Heart right ventricle (tissue), 16 donors: ENCODE measurements around the gene ALKBH2. TPM values are rescaled to one million over a fixed set of nuclear protein-coding genes. Genes with fewer than 3 reads are reported as not detected.

Experiments
- ATAC-seq, 8 donors: fragments of 200-7000 bp; cut with Tn5 transposase; one replicate each; pipeline ENCODE4 v1.9.1; 2020; ENCODE audit warnings: mild to moderate bottlenecking in 8 of 8, moderate library complexity in 8 of 8, moderate number of reproducible peaks in 1 of 8
- DNase-seq, 2 donors: peaks; one replicate each; pipeline ENCODE4 v3.0.0-alpha.2; 2020
- H3K27ac ChIP-seq, 10 donors: fragments of 200-600 bp; sonication (generic) in 2 of 10; one replicate each; pipeline versions ENCODE4 v1.5.0 to v1.8.0; 2020 to 2022; ENCODE audit warnings: mild to moderate bottlenecking in 3 of 10
- H3K27me3 ChIP-seq, 7 donors: fragments of 200-600 bp; one replicate each; pipeline ENCODE4 v1.8.0; 2021 to 2022; ENCODE audit warnings: mild to moderate bottlenecking in 2 of 7
- H3K36me3 ChIP-seq, 9 donors: fragments of 200-600 bp; sonication (generic) in 1 of 9; one replicate each; pipeline versions ENCODE4 v1.5.0 to v1.8.0; 2020 to 2022; ENCODE audit warnings: mild to moderate bottlenecking in 2 of 9
- H3K4me1 ChIP-seq, 9 donors: fragments of 200-600 bp; sonication (generic) in 1 of 9; one replicate each; pipeline versions ENCODE4 v1.5.0 to v1.8.0; 2020 to 2022; ENCODE audit warnings: mild to moderate bottlenecking in 4 of 9
- H3K4me3 ChIP-seq, 10 donors: fragments of 200-600 bp; sonication (generic) in 2 of 10; one replicate each; pipeline versions ENCODE4 v1.5.0 to v1.8.0; 2020 to 2022; ENCODE audit warnings: mild to moderate bottlenecking in 7 of 10, moderate library complexity in 2 of 10
- H3K9me3 ChIP-seq, 11 donors: fragments of 200-600 bp in 10 of 11; sonication (generic) in 2 of 11; one replicate each; pipeline versions ENCODE4 v1.5.0 to v1.8.0; 2013 to 2022; ENCODE audit warnings: mild to moderate bottlenecking in 2 of 11, control low read depth in 1 of 11, moderate library complexity in 1 of 11
- CTCF ChIP-seq, 9 donors: fragments of 200-600 bp; sonication (generic) in 2 of 9; IDR thresholded peaks; one replicate each; pipeline versions ENCODE4 v1.5.0 to v1.8.0; 2021 to 2022; ENCODE audit warnings: antibody characterized with exemption in 9 of 9, mild to moderate bottlenecking in 5 of 9, moderate library complexity in 1 of 9
- WGBS, 2 donors: extraction: QIAGEN DNeasy Blood & Tissue Kit; methylation state at CpG; one replicate each; pipeline ENCODE4 v1.1.7; 2013; ENCODE audit warnings: inconsistent platforms in 1 of 2; 5-methylcytosine and 5-hydroxymethylcytosine counted together
- intact Hi-C, 10 donors: fragments of 100-400 bp; cut with DNase I; formaldehyde crosslinking; loops; one replicate each; pipeline versions ENCODE4 v1.11.1 to v1.14.2; 2022
- polyA plus RNA-seq, 2 donors: library from polyadenylated mRNA; stranded (reverse); fragments of 200-250 nt; gene quantifications; one replicate each; pipeline ENCODE4 v1.2.3, GENCODE V29; 2013
- total RNA-seq, 10 donors: library from RNA; stranded (reverse); fragmentation: NEBNext Ultra II Directional in 3 of 10; extraction: Animal tissue kit (Norgen Biotek cat#: 25700) in 3 of 10; gene quantifications; one replicate each; pipeline versions ENCODE4 v1.2.1 to v1.2.4, GENCODE V29; 2021 to 2023
- donor health status: Arrhythmogenic right ventricular cardiomyopathy.
- donor health status: ischemic (EF 13 %, LVEDD 7.1; RV severe dilation, severe dysfunction).
- donor health status: healthy with polysubstance abuse.
- donor health status: DM: no; HTN: yes; CAD: no.
- donor health status: DM: no; HTN: no; CAD: no.
- donor health status: ischemic (EF 25% LVEDD 6.9; RV normal size, moderate dysfunction).
- donor health status: ischemic (EF 25% LVEDD 5.7; RV mildly dilated, moderate dysfunction).
- donor health status: healthy.
- donor health status: DM: yes; HTN: yes; CAD: no.
- donor health status: Ischemic cardiomyopathy.
- donor health status: ischemic (EF 35%, LVEDD 5.7; RV mildly dilated, moderate dysfunction).
- donor health status: nonischemic (EF 11% LVEDD 7.7; RV severe dilation, severe dysfunction).
- donor health status: DM: yes; HTN: yes; CAD: no.
- donor health status: PGD.
- donor health status: ischemic (EF 29% LVEDD 5.4; RV normal size, mild dysfunction).
- donor health status: nonischemic (EF 23%, LVEDD 6.1; RV moderate dilation, normal function).

The ALKBH2 gene
- total and polyA plus RNA-seq, 12 donors: 5.4 to 20.6 (median 7.5) TPM

- Histone ChIP-seq H3K4me1 (peaks cover 0 to 80% (median 32%) of the 10 kb centered on the region in 9 donors), H3K4me3 (no peak overlapping the region), H3K27ac (peak overlapping the region; percentile 11 to 82 (median 70)), H3K36me3 (peaks cover 0 to 40% (median 0%) of the 10 kb centered on the region in 9 donors), H3K27me3 (no peaks in the 10 kb centered on the region), H3K9me3 (no peaks in the 10 kb centered on the region)
- WGBS, 2 donors: 58 to 65% methylated on average over 12 of the region's 12 CpGs
- ATAC-seq (peak in 6 of 8 donors; percentile 14 to 76 (median 64)), DNase-seq (peak in 1 of 2 donors; percentile 41)
- no peak for TF ChIP-seq CTCF (IDR thresholded peaks at IDR 0.05)
- intact Hi-C loops: no loop called here
Measured at GRCh38 chr12:109124878-109125648, 31.8 kb upstream of the ALKBH2 start.

GRCh38 chr12:109121346-109121880 lies 28.1 kb upstream of the ALKBH2 start:
- peaks cover 5 to 90% (median 49%) of the 10 kb centered on the region in 9 donors for H3K4me1 ChIP-seq
- TF ChIP-seq CTCF (IDR thresholded peaks at IDR 0.05): no peak

GRCh38 chr12:109120557-109120956 lies 27.3 kb upstream of the ALKBH2 start:
- ATAC-seq: no peak
- no peaks in the 10 kb centered on the region for H3K27me3 ChIP-seq
- WGBS, 2 donors: 54 to 58% methylated on average over 4 of the region's 4 CpGs
- H3K36me3 ChIP-seq: peaks cover 0 to 13% (median 0%) of the 10 kb centered on the region in 9 donors
- H3K4me1 ChIP-seq: peaks cover 6 to 90% (median 58%) of the 10 kb centered on the region in 9 donors
- H3K9me3 ChIP-seq: no peaks in the 10 kb centered on the region
- H3K27ac ChIP-seq: peak overlapping the region in 6 of 10 donors; percentile 60 to 99 (median 92)
- no peak for TF ChIP-seq CTCF (IDR thresholded peaks at IDR 0.05)
- no peak overlapping the region for H3K4me3 ChIP-seq
- intact Hi-C loops: no loop called here
- no peak for DNase-seq

More at GRCh38 chr12:109121346-109121880, 28.1 kb upstream of the ALKBH2 start:
- H3K4me3 ChIP-seq: no peak overlapping the region
- H3K27me3 ChIP-seq: no peaks in the 10 kb centered on the region
- 95% methylated on average over 3 of the region's 3 CpGs for WGBS, 2 donors
- H3K36me3 ChIP-seq: peaks cover 0 to 21% (median 0%) of the 10 kb centered on the region in 9 donors
- no peak for DNase-seq
- H3K9me3 ChIP-seq: no peaks in the 10 kb centered on the region
- intact Hi-C loops: no loop called here
- peak in 1 of 8 donors; percentile 4 for ATAC-seq
- peak overlapping the region in 5 of 10 donors; percentile 10 to 99 (median 23) for H3K27ac ChIP-seq

GRCh38 chr12:109120095-109120494 lies 26.8 kb upstream of the ALKBH2 start:
- TF ChIP-seq CTCF (IDR thresholded peaks at IDR 0.05): no peak
- Histone ChIP-seq H3K4me3 (peak overlapping the region in 1 of 10 donors; percentile 24), H3K9me3 (no peaks in the 10 kb centered on the region), H3K27ac (peak overlapping the region in 9 of 10 donors; percentile 24 to 99 (median 90)), H3K4me1 (peaks cover 10 to 90% (median 59%) of the 10 kb centered on the region in 9 donors), H3K36me3 (peaks cover 0 to 8% (median 0%) of the 10 kb centered on the region in 9 donors), H3K27me3 (no peaks in the 10 kb centered on the region)
- intact Hi-C loops: no loop called here
- no peak for DNase-seq
- WGBS, 2 donors: 51 to 54% methylated on average over 2 of the region's 2 CpGs
- ATAC-seq: no peak
